GM18526 (cell line): ENCODE data around the gene CCNJ.

Source experiments
- POLR2A ChIP-seq: IDR thresholded peaks from 3 replicates; pipeline ENCODE4 v1.6.1; 2011; ENCODE audit not compliant: insufficient read length; ENCODE audit errors: extremely low read depth

Gene CCNJ, protein sequence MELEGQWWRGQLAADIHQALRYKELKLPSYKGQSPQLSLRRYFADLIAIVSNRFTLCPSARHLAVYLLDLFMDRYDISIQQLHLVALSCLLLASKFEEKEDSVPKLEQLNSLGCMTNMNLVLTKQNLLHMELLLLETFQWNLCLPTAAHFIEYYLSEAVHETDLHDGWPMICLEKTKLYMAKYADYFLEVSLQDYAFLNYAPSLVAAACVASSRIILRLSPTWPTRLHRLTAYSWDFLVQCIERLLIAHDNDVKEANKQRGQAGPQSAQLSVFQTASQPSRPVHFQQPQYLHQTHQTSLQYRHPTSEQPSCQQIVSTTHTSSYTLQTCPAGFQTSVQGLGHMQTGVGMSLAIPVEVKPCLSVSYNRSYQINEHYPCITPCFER

DNA sequence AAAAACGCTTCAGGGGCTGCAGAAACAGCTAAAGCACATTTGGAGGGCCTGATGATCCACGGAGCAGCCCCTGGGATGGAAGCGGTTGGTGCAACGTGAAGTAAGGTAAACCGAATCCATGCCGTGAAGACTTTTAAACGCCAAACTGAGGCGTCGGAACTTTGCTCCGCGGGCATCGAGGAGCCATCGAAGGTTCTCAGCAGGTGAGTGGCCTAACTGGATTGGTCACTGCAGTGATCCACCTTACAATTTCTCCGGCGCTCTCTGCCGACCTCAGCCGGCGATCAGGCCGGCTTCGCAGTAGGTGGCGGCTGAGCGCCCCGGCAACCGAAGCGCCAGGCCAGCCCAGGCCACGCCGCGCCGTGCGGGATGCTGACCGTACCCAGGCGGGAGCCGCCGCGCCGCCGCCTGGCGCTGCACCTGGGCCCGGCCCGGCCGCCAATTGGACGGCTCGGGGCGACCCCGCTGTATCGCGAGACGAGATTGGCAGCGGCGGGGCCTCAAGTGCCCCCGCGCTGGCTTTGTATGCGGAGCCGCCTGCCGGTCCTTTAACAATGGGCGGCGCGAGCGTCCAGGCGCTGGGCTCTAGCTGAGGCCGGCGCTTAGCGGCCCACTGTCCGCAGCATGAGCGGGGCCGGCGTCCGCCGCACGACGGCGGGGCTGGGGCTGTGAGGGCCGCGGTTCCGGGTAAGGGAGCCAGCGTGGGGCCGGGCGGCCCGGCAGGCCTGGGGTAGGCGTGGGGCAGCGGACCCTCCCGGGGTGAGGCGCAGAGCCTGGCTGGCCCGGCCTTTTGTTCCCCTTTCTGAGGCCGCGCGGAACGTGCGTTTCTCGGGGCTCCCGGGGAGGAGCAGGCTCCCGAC lies at the start of gene CCNJ:
TSS of gene CCNJ (plus strand) at position 551 of the 860 bp plus-strand sequence. CDS start 811 bp downstream, outside the sequence.
- TF ChIP-seq POLR2A = peak; percentile 59

DNA sequence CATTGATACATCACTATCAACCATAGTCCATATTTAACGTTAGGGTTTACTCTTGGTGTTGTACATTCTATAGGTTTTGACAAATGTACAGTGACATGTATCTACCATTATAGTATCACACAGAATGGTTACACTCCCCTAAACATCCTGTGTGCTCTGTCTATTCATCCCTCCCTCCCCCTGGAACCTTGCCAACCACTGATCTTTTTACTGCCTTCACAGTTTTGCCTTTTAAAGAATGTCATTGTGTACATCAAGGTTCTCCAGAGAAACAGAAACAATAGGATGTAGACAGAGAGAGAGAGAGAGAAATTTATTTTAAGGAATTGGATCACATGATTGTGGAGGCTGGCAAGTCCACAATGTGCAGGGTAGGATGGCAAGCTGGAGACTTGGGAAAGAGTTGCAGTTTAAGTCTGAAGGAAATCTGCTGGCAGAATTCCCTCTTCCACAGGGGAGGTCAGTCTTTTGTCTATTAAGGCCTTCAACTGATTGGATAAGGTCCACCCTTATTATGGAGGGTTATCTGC lies 45.1 kb upstream of the CCNJ start:
- no peak for TF ChIP-seq POLR2A

DNA sequence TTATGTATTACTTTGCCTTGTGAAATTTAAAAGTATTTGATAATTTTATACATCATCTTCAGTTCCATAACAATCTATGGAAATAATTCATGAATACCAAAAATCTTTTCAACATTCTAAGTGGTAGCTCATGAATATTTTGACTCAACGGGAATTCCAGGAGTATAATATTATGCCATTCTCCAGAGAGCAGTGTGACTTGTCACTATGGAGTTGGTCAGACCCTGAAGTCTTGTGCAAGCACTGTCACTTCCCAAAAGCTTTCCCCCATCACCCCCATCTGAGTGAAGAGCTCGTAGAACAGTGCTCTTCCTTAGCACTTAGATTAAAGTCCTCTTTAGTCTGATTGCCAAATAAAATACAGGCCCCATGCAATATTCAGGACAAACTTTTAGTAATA lies 29.4 kb upstream of the CCNJ start:
- no peak for TF ChIP-seq POLR2A

DNA sequence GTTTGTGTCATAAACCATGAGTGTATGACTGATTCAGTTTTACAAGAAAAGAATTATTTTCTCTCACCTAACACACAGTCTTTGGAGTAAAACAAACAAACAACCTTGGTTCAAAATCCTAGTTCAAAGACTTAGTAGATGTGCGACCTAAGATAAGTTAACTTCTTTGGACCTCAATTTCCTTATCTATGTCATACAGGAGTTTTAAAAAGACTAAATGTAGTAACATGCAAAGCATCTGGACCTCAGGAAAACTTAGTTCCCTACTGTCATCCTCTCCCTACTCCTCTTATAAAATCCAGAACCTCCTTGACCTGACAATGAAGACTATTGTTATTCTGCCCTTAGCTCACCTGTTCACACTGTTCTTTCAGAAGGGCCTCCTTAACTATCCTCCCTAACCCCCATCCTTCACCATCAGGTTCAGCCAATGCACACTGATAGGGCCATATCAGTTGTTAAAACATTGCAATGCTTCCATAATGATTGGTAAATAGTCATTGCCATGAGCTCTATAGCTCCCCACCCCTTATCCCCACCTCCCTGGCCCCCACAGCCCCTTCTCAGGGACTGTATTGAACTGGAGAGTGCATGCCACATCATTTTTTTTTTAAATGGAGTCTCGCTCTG lies 28.8 kb upstream of the CCNJ start:
- no peak for TF ChIP-seq POLR2A

DNA sequence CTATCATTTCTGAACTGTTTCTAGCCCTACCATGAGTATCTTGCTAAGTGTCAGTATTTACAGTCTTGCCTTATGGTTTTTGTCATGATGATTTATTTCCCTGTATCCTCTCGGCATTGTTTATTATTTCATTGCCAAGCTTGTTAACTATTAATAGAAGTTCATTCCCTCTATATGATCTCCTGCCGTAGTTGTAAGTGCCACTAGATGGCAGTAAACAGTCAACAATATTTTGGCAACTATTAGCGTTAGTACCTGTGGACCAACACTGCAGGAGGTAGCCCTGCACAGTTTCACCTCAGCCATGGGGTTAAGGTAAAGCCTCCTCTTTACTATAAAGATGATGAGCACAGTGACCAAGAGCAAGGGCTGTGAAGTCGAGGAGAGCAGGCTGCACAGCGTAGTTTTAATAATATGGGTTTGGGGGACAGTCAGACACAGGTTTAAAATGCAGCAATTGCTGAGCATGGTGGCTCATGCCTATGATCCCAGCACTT lies 26.1 kb upstream of the CCNJ start:
- TF ChIP-seq POLR2A = no peak

DNA sequence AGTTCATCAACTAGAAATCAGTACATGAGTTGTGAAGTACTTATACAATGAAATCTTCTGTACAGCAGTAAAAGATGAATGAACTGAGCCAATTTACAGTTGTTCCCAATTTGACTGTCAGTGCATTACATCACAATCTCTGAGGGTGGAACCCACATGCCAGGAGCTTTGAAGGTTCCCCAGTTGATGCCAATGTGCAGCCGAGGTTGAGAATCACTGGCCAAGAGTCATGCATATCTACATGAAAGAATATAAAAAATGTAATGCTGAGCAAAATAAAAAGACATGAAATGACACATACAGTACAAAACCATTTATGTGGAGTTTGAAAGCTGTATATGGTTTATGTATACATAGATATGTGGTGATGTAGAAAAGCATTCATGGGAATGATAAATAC lies 22.1 kb upstream of the CCNJ start:
- no peak for TF ChIP-seq POLR2A

DNA sequence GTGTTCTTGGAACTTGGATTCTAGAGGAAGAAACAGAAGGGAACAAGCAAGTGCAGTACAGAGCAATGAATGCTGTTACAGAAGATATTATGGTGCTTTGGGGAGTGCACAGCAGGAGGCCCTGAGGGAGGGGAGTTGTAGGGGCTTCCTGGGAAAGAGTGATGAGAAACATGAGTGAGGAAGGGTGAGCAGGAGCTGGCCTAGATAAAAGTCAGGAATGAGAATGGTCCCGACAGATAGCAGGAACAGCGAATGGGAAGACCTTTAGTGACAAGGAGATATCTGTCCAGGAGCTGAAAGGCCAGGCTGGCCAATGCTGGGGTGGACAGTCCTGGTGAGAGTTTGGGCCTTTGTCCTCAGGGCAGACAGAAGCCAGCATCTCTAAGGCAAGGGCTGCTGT lies 20.6 kb upstream of the CCNJ start:
- no peak for TF ChIP-seq POLR2A

DNA sequence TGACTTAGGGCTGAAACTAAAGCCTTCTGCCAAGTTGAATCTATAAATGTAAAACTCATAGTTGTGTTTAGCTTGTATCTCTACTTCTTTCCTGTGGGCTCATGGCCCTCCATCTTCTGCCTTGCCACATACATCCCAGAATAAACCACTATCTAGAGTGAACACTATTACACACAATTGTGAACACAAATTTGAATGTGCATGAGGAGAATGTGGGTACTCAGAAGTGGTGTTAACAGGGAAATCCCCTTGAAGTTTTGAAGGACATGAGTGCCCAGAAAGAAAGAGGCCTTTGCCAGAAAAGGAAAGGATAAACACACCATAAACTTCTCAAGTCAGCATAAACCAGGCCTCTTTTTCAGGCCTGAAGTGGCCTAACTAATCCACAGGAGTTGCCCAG lies 20.2 kb upstream of the CCNJ start:
- TF ChIP-seq POLR2A = no peak

DNA sequence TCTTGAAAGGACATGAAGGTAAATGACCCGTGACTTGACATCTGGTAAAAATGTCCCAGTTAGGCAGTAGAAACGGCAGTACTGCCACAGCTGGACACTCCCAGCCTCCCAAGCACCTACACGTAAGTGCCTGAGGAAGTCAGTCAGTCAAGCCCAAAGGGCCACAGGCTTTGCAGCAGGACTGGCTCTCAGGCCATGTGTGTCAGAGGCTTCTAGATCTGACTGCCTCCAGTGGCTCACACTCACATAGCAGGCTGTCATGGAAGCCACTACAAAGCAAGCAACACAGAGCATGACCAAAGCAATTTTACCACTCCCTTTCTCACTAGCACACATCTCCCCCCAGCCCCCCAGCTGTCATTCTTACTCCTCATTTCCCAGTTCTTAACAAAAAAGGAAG lies 17.8 kb upstream of the CCNJ start:
- no peak for TF ChIP-seq POLR2A

DNA sequence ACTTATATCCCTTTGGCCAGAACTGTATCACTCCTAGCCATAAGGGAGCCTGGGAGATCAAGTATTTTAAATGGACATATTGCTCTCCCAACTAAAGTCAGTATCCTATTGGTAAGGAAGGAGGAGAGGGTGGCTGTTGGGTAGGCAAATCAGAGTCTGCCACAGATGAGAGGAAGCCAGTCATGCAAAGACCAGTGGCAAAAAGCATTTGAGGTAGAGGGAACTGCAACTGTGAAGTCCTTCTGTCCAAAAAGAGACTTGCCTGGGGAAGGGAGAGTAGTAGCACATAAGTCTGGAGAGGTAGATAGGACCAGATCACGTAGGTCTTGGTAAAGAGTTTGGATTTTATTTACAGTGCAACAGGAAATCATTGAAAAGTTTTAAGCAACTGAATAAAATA lies 8.8 kb upstream of the CCNJ start:
- TF ChIP-seq POLR2A = no peak

DNA sequence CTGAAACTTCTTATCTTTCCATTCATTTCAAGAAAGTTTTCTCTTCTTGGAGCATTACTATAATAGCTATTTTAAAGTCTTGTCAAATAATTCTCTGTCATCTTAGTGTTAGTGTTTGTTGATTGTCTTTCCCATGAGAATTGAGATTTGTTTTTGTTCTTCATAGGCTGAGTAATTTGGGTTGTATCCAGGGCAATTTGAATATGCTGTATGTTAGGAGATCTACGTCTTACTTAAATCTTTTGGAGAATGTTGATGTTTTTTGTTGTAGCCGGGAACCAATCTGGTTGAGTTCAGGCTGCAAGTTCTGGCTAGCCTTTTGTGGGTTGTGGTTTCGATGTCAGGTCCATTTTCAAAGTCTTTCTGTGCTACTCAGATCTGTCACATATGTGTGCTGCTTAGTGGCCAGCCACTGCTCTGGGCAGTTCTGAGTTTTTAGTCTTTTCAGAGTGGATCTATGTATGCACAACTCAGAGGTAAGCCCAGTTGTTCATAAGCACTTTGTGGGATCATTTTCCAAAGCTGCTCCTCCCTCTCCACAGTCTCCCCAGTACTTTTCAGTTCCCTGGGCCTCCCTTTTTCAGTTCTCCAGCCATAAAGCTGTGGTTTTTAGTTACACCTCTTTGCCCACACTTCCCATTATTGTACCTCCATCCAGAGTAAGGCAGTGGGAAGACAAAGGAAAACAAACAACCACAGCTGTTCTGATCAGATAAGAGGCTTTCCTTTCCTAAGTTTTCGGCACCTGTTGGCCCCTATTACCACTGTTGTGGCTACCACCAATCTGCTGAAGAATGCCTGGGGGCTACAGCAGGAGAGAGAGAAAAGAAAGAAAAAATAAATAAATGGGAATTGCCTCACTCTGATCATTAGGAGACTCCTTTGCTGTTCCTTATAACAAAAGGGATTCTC lies 4.7 kb upstream of the CCNJ start:
- TF ChIP-seq POLR2A = no peak

DNA sequence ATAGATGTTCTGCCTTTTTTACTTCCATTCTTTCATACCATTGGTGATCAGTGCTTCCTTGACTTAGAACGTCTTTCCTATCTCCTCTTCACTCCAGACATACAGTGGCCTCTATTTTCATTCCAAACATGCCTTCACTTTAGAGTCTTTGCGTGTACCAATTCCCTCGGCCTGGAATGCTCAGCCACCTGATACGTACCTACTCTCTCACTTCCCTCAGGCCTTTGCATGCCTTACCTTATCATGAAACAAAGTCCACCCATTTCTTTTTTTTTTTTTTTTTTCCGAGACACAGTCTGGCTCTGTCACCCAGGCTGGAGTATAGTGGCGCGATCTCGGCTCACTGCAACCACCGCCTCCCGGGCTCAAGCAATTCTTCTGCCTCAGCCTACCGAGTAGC lies 2.2 kb upstream of the CCNJ start:
- TF ChIP-seq POLR2A = no peak

DNA sequence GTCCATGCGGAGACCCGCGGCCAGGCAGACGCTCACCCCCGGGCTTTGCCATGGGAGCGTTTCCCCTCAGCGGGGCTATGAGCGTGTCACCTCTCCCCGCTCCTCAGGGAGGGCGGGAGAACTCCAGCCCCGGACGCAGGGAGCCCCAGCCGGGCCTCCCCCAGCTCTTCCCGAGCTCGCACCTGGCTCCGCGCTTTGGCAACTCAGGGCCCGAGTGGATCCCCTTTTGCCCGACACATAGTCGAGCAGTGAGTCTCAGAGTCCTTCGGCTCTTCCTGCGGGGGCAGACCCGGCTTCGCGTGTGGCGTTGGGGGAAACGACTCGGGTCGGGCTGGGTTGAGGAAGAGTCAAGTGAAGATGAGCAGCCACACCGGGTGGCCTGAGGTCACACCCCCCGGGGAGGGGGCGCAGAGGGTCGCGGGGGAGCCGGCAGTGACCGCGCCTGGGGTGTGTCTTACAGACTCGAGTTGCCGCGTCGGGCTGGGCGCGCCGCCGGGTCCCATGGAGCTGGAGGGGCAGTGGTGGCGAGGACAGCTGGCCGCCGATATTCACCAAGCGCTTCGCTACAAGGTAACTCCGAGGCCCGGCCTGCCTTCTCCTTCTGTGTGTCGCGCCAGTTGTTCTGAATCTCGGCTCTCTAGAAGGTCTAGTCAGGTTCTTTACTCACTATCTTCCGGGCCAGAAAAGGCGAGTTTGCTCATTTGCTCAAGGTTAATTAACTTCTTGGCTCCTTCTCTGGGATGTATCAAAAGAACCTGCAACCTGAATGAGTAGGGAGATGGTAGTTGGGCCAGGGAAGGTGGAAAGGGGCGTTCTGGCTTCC lies 721 bp downstream of the CCNJ start:
- TF ChIP-seq POLR2A = no peak

DNA sequence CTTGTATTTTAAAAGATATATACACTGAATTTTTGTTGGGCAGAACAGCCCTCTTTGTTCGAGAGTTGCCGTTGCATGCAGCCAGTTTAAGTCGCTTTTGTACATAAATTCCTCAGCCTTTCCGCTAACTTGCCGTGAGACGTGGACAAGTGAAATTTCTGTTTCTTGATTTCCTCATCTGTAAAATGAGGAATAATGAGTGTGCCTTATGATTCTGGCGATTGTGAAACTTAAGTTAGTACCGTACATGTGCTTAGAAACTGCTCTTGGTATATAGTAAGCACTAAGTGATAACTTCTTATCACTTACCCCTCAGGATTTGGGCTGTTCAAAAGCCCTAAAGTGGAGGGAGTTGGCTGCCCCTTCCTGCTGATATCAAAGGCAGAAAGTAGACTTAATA lies 1.4 kb downstream of the CCNJ start:
- TF ChIP-seq POLR2A = no peak
